Naive thymus-derived CD8-positive, alpha-beta T cell (primary cell): ENCODE measurements around the gene ZFHX3. TPM values are rescaled to one million over a fixed set of nuclear protein-coding genes. Genes with fewer than 3 reads are reported as not detected.

Experiments
- ATAC-seq, 2 donors: fragments of 150-1000 bp; cut with Tn5 transposase in 1 of 2; sonication (Bioruptor Pico), chemical (Tn5 transposase) in 1 of 2; 1 replicate in 1 of 2; 2 replicates in 1 of 2; pipeline ENCODE4 v1.10.0; 2021; ENCODE audit warnings: mild to moderate bottlenecking in 2 of 2, moderate library complexity in 2 of 2
- POLR2A ChIA-PET: fragments of 350-600 bp; sonication (Branson Sonifier 250); formaldehyde crosslinking; loops from one replicate; lab custom pipeline; 2021; ENCODE audit warnings: antibody characterized with exemption; lab: Charles Lee
- DNase-seq, 10 donors: peaks; one replicate each; pipeline versions ENCODE4 v3.0.0 to v3.0.0-alpha.2; 2020 to 2022
- H3K27ac Mint-ChIP-seq, 10 donors: one replicate each; pipeline ENCODE4 v1.8.0; 2020 to 2022; ENCODE audit warnings: mild to moderate bottlenecking in 10 of 10, mixed read lengths in 10 of 10, moderate library complexity in 4 of 10, inconsistent platforms in 1 of 10
- H3K27me3 Mint-ChIP-seq, 5 donors: one replicate each; pipeline ENCODE4 v1.8.0; 2021 to 2022; ENCODE audit warnings: mixed read lengths in 5 of 5
- H3K36me3 Mint-ChIP-seq, 3 donors: one replicate each; pipeline ENCODE4 v1.8.0; 2020 to 2022; ENCODE audit warnings: mixed read lengths in 3 of 3, mild to moderate bottlenecking in 2 of 3, inconsistent platforms in 1 of 3
- H3K4me1 Mint-ChIP-seq, 4 donors: one replicate each; pipeline ENCODE4 v1.8.0; 2021 to 2022; ENCODE audit warnings: mixed read lengths in 4 of 4
- H3K4me3 Mint-ChIP-seq, 10 donors: one replicate each; pipeline ENCODE4 v1.8.0; 2020 to 2022; ENCODE audit warnings: mild to moderate bottlenecking in 10 of 10, mixed read lengths in 10 of 10, moderate library complexity in 6 of 10, inconsistent platforms in 1 of 10
- H3K9me3 Mint-ChIP-seq, 9 donors: one replicate each; pipeline ENCODE4 v1.8.0; 2020 to 2022; ENCODE audit warnings: mixed read lengths in 9 of 9, mild to moderate bottlenecking in 3 of 9, inconsistent platforms in 1 of 9, moderate library complexity in 1 of 9
- polyA plus RNA-seq, 3 donors: library from polyadenylated mRNA; unstranded; fragments of 300-500 nt; fragmentation: Illumina TruSeq; gene quantifications; one replicate each; pipeline ENCODE4 v1.2.3, GENCODE V29; 2021
- total RNA-seq, 8 experiments: library from RNA in 2 of 8; stranded (reverse) in 2 of 8; gene quantifications; one replicate each; pipeline ENCODE4 v1.2.3 and lab custom pipeline; 2021 to 2026

Gene ZFHX3
- total and polyA plus RNA-seq, 5 experiments from 2014 or later: 0.05 to 0.38 (median 0.34) TPM; not detected in 2

- ATAC-seq (no peak), DNase-seq (no peak)
- Mint-ChIP-seq H3K36me3 (no peaks in the 10 kb centered on the region), H3K4me1 (peaks cover 0 to 4% (median 1%) of the 10 kb centered on the region in 4 donors), H3K27me3 (peaks cover 0 to 3% (median 2%) of the 10 kb centered on the region in 5 donors), H3K9me3 (no peaks in the 10 kb centered on the region), H3K4me3 (no peak overlapping the region), H3K27ac (no peak overlapping the region)
- POLR2A ChIA-PET: no interaction called here
These were observed 209.0 kb downstream of the ZFHX3 start for GRCh38 chr16:72838951-72839350.

GRCh38 chr16:72838586-72838910, 209.4 kb downstream of the ZFHX3 start:
- Mint-ChIP-seq H3K9me3 (no peaks in the 10 kb centered on the region), H3K27me3 (peaks cover 0 to 3% (median 2%) of the 10 kb centered on the region in 5 donors), H3K27ac (no peak overlapping the region), H3K4me1 (no peaks in the 10 kb centered on the region), H3K36me3 (no peaks in the 10 kb centered on the region), H3K4me3 (no peak overlapping the region)
- no peak for DNase-seq
- POLR2A ChIA-PET: no interaction called here
- ATAC-seq: no peak

- H3K9me3 Mint-ChIP-seq: no peaks in the 10 kb centered on the region
- POLR2A ChIA-PET: no interaction called here
- no peaks in the 10 kb centered on the region for H3K4me1 Mint-ChIP-seq
- peaks cover 0 to 3% (median 2%) of the 10 kb centered on the region in 5 donors for H3K27me3 Mint-ChIP-seq
- H3K4me3 Mint-ChIP-seq: no peak overlapping the region
- no peaks in the 10 kb centered on the region for H3K36me3 Mint-ChIP-seq
- DNase-seq: no peak
- no peak for ATAC-seq
- no peak overlapping the region for H3K27ac Mint-ChIP-seq
These were observed 209.9 kb downstream of the ZFHX3 start for GRCh38 chr16:72837846-72838585.

- POLR2A ChIA-PET: no interaction called here
- H3K4me1 Mint-ChIP-seq: no peaks in the 10 kb centered on the region
- DNase-seq: no peak
- no peak for ATAC-seq
- H3K27ac Mint-ChIP-seq: no peak overlapping the region
- H3K36me3 Mint-ChIP-seq: no peaks in the 10 kb centered on the region
- H3K9me3 Mint-ChIP-seq: no peaks in the 10 kb centered on the region
- H3K27me3 Mint-ChIP-seq: peaks cover 0 to 3% (median 2%) of the 10 kb centered on the region in 5 donors
- no peak overlapping the region for H3K4me3 Mint-ChIP-seq
These were observed 210.9 kb downstream of the ZFHX3 start for GRCh38 chr16:72836985-72837384.

GRCh38 chr16:72836181-72836580, 211.7 kb downstream of the ZFHX3 start:
- Mint-ChIP-seq H3K27ac (no peak overlapping the region), H3K27me3 (peaks cover 0 to 3% (median 2%) of the 10 kb centered on the region in 5 donors), H3K4me1 (no peaks in the 10 kb centered on the region), H3K4me3 (no peak overlapping the region), H3K36me3 (no peaks in the 10 kb centered on the region), H3K9me3 (no peaks in the 10 kb centered on the region)
- POLR2A ChIA-PET: no interaction called here
- ATAC-seq (no peak), DNase-seq (no peak)

GRCh38 chr16:72835086-72835485, 212.8 kb downstream of the ZFHX3 start:
- no peaks in the 10 kb centered on the region for H3K36me3 Mint-ChIP-seq
- no peak overlapping the region for H3K27ac Mint-ChIP-seq
- POLR2A ChIA-PET: no interaction called here
- H3K4me3 Mint-ChIP-seq: no peak overlapping the region
- ATAC-seq (no peak), DNase-seq (no peak)
- no peaks in the 10 kb centered on the region for H3K9me3 Mint-ChIP-seq
- H3K4me1 Mint-ChIP-seq: no peaks in the 10 kb centered on the region
- peaks cover 0 to 2% (median under 1%) of the 10 kb centered on the region in 5 donors for H3K27me3 Mint-ChIP-seq

GRCh38 chr16:72834499-72834898, 213.4 kb downstream of the ZFHX3 start:
- Mint-ChIP-seq H3K27ac (no peak overlapping the region), H3K9me3 (no peaks in the 10 kb centered on the region), H3K4me1 (no peaks in the 10 kb centered on the region), H3K36me3 (no peaks in the 10 kb centered on the region), H3K4me3 (no peak overlapping the region), H3K27me3 (peaks cover 0 to 5% (median 0%) of the 10 kb centered on the region in 5 donors)
- no peak for DNase-seq
- ATAC-seq: no peak
- POLR2A ChIA-PET: no interaction called here

GRCh38 chr16:72833969-72834368, 214.0 kb downstream of the ZFHX3 start:
- H3K9me3 Mint-ChIP-seq: no peaks in the 10 kb centered on the region
- DNase-seq (no peak), ATAC-seq (no peak)
- POLR2A ChIA-PET: no interaction called here
- H3K27me3 Mint-ChIP-seq: peaks cover 0 to 8% (median 0%) of the 10 kb centered on the region in 5 donors
- no peaks in the 10 kb centered on the region for H3K36me3 Mint-ChIP-seq
- no peaks in the 10 kb centered on the region for H3K4me1 Mint-ChIP-seq
- no peak overlapping the region for H3K4me3 Mint-ChIP-seq
- H3K27ac Mint-ChIP-seq: no peak overlapping the region

- no peak for DNase-seq
- Mint-ChIP-seq H3K4me1 (no peaks in the 10 kb centered on the region), H3K27ac (no peak overlapping the region), H3K27me3 (peaks cover 0 to 8% (median 0%) of the 10 kb centered on the region in 5 donors), H3K4me3 (no peak overlapping the region), H3K36me3 (no peaks in the 10 kb centered on the region), H3K9me3 (no peaks in the 10 kb centered on the region)
- POLR2A ChIA-PET: no interaction called here
- no peak for ATAC-seq
These were observed 214.4 kb downstream of the ZFHX3 start for GRCh38 chr16:72833482-72833881.

- H3K36me3 Mint-ChIP-seq: no peaks in the 10 kb centered on the region
- H3K4me1 Mint-ChIP-seq: no peaks in the 10 kb centered on the region
- H3K27me3 Mint-ChIP-seq: peaks cover 0 to 8% (median 0%) of the 10 kb centered on the region in 5 donors
- peak in 1 of 2 donors; percentile 59 for ATAC-seq
- peak overlapping the region in 2 of 10 donors; percentile 31 to 53 for H3K27ac Mint-ChIP-seq
- POLR2A ChIA-PET: no interaction called here
- H3K4me3 Mint-ChIP-seq: no peak overlapping the region
- DNase-seq: peak; percentile 7 to 74 (median 48)
- no peaks in the 10 kb centered on the region for H3K9me3 Mint-ChIP-seq
These were observed 215.2 kb downstream of the ZFHX3 start for GRCh38 chr16:72832621-72833248.

GRCh38 chr16:72829846-72830775, 217.8 kb downstream of the ZFHX3 start:
- Mint-ChIP-seq H3K27ac (no peak overlapping the region), H3K4me1 (no peaks in the 10 kb centered on the region), H3K27me3 (peaks cover 0 to 8% (median 0%) of the 10 kb centered on the region in 5 donors), H3K9me3 (no peaks in the 10 kb centered on the region), H3K36me3 (no peaks in the 10 kb centered on the region), H3K4me3 (no peak overlapping the region)
- ATAC-seq (no peak), DNase-seq (no peak)
- POLR2A ChIA-PET: no interaction called here

- Mint-ChIP-seq H3K27ac (no peak overlapping the region), H3K4me1 (no peaks in the 10 kb centered on the region), H3K36me3 (no peaks in the 10 kb centered on the region), H3K27me3 (peaks cover 0 to 8% (median 0%) of the 10 kb centered on the region in 5 donors), H3K4me3 (no peak overlapping the region), H3K9me3 (no peaks in the 10 kb centered on the region)
- ATAC-seq (no peak), DNase-seq (no peak)
- POLR2A ChIA-PET: no interaction called here
These were observed 220.1 kb downstream of the ZFHX3 start for GRCh38 chr16:72827866-72828265.
